Endometrial microvascular endothelial cells (primary cell): Measurements from ENCODE around the gene DTYMK. TPM values are rescaled to one million over a fixed set of nuclear protein-coding genes. Genes with fewer than 3 reads are reported as not detected.

Experiments used
- in situ Hi-C: cut with HindIII; loops from 2 replicates; pipeline ENCODE4 v1.10.0; 2017; ENCODE audit warnings: low sequenced_read_pairs, low pct_unique_long_range_greater_than_20kb; ENCODE audit errors: inconsistent ontology term
- total RNA-seq: library from RNA; depleted of rRNA; stranded (reverse); fragments of >200 nt; gene quantifications from one replicate; pipeline ENCODE4 v1.2.3, GENCODE V29; 2015; ENCODE audit errors: inconsistent ontology term

DTYMK gene
- total RNA-seq, 1 donor from 2014 or later, result 140 TPM

GRCh38 chr2:241719093-241719492, 32.5 kb upstream of the DTYMK start:
- in situ Hi-C loops, result no loop called here

- in situ Hi-C loops, result no loop called here
Observed at GRCh38 chr2:241708879-241709278, 22.3 kb upstream of the DTYMK start.

GRCh38 chr2:241706537-241706936, 19.9 kb upstream of the DTYMK start:
- in situ Hi-C loops, result no loop called here

- in situ Hi-C loops, result no loop called here
Observed at GRCh38 chr2:241703032-241703604, 16.5 kb upstream of the DTYMK start.

GRCh38 chr2:241702155-241703031, 15.8 kb upstream of the DTYMK start:
- in situ Hi-C loops, result no loop called here

GRCh38 chr2:241701399-241702154, 15.0 kb upstream of the DTYMK start, which contains the start of gene ING5:
ING5 (plus strand) TSS chr2:241702039; CDS start chr2:241702066, 27 bp downstream.
- in situ Hi-C loops, result no loop called here

GRCh38 chr2:241701149-241701398, 14.5 kb upstream of the DTYMK start:
- in situ Hi-C loops, result no loop called here

GRCh38 chr2:241695651-241696050, 9.0 kb upstream of the DTYMK start:
- in situ Hi-C loops, result no loop called here

- in situ Hi-C loops, result no loop called here
Observed at GRCh38 chr2:241692448-241692847, 5.8 kb upstream of the DTYMK start.

GRCh38 chr2:241690202-241690717, 3.6 kb upstream of the DTYMK start:
- in situ Hi-C loops, result no loop called here

- in situ Hi-C loops, result no loop called here
Observed at GRCh38 chr2:241689306-241689705, 2.7 kb upstream of the DTYMK start.

GRCh38 chr2:241686324-241686649, 328 bp downstream of the DTYMK start:
- in situ Hi-C loops, result no loop called here

GRCh38 chr2:241680827-241681599, 5.6 kb downstream of the DTYMK start:
- in situ Hi-C loops, result no loop called here

GRCh38 chr2:241680044-241680443, 6.6 kb downstream of the DTYMK start:
- in situ Hi-C loops, result no loop called here

- in situ Hi-C loops, result no loop called here
Observed at GRCh38 chr2:241678784-241679540, 7.7 kb downstream of the DTYMK start.

GRCh38 chr2:241678307-241678706, 8.3 kb downstream of the DTYMK start:
- in situ Hi-C loops, result no loop called here

GRCh38 chr2:241677392-241677791, 9.2 kb downstream of the DTYMK start:
- in situ Hi-C loops, result no loop called here

- in situ Hi-C loops, result no loop called here
Observed at GRCh38 chr2:241676665-241677064, 9.9 kb downstream of the DTYMK start.
